D721Med (cell line): ENCODE data around the gene NIP7.

Experiments
- DNase-seq: peaks from one replicate; pipeline ENCODE4 v3.0.0; 2011; ENCODE audit warnings: low spot score; ENCODE audit not compliant: insufficient read length
- FAIRE-seq: peaks from 2 replicates; lab custom pipeline; 2011; peaks lifted over from hg19 to GRCh38; lab: Jason Lieb, UNC
- CTCF ChIP-seq: IDR thresholded peaks from 2 replicates; pipeline ENCODE4 v1.5.1; 2012; ENCODE audit warnings: mild to moderate bottlenecking, control low read depth; ENCODE audit not compliant: insufficient read depth; ENCODE audit errors: missing control alignments

NIP7 gene

GRCh38 chr16:69373019-69373418 is 33.4 kb downstream of the NIP7 start:
- FAIRE-seq, result no peak
- DNase-seq, result no peak
- TF ChIP-seq CTCF, result no peak

- FAIRE-seq, result no peak
- no peak for DNase-seq
- TF ChIP-seq CTCF, result no peak
Measured at GRCh38 chr16:69376393-69377059, 37.0 kb downstream of the NIP7 start.

GRCh38 chr16:69378036-69378435 is 38.5 kb downstream of the NIP7 start:
- no peak for TF ChIP-seq CTCF
- FAIRE-seq (no peak), DNase-seq (no peak)

- DNase-seq (no peak), FAIRE-seq (no peak)
- TF ChIP-seq CTCF, result no peak
Measured at GRCh38 chr16:69378760-69379159, 39.2 kb downstream of the NIP7 start.

- FAIRE-seq (no peak), DNase-seq (no peak)
- TF ChIP-seq CTCF, result no peak
Measured at GRCh38 chr16:69381231-69381630, 41.7 kb downstream of the NIP7 start.

- no peak for TF ChIP-seq CTCF
- FAIRE-seq (no peak), DNase-seq (no peak)
Measured at GRCh38 chr16:69382421-69382820, 42.8 kb downstream of the NIP7 start.

GRCh38 chr16:69384974-69385373 is 45.4 kb downstream of the NIP7 start:
- DNase-seq (no peak), FAIRE-seq (no peak)
- TF ChIP-seq CTCF, result no peak
